Measurements from ENCODE around the gene NQO2.

- TF ChIP-seq TAF1 (IDR thresholded peaks at IDR 0.05; ENCODE audit: low read depth, low read length) (no peak), POLR2AphosphoS5 (IDR thresholded peaks at IDR 0.05; ENCODE audit: low read depth, low read length) (no peak), POLR2A (IDR thresholded peaks at IDR 0.05; ENCODE audit: low read depth, low read length) (no peak), SPI1 (IDR thresholded peaks at IDR 0.05; ENCODE audit: low read depth, low read length) (no peak), POU2F2 (IDR thresholded peaks at IDR 0.05; ENCODE audit: low read depth, low read length) (no peak), PAX5 (IDR thresholded peaks at IDR 0.05; ENCODE audit: insufficient read depth, low read length, severe bottlenecking) (no peak)
Observed at GRCh38 chr6:2960935-2961334, 38.8 kb upstream of the NQO2 start.
